ENCODE measurements around the gene LEMD2.

GRCh38 chr6:33820784-33821520 lies 32.0 kb upstream of the LEMD2 start:
- no peak for TF ChIP-seq CTCF (IDR thresholded peaks at IDR 0.05 in 8 of 11, conservative IDR thresholded peaks at IDR 0.05 in 3 of 11)
- no peak for TF ChIP-seq POLR2A (IDR thresholded peaks at IDR 0.05)
- TF ChIP-seq POLR2AphosphoS5 (IDR thresholded peaks at IDR 0.05): no peak
